Activated CD8-positive, alpha-beta memory T cell treated with anti-CD3 and anti-CD28 coated beads, Interleukin-2, amount 50 U/mL, for 24 hours (primary cell): ENCODE measurements around the gene PDAP1.
"Not testable (repeated sequence)": the region's sequence is repeated elsewhere in the genome, so short reads cannot be mapped to it uniquely, and the experiment has no call there.

Source experiments
- DNase-seq: peaks from one replicate; pipeline ENCODE4 v3.0.0-alpha.2; 2020; ENCODE audit errors: extremely low read depth

The PDAP1 gene

DNA sequence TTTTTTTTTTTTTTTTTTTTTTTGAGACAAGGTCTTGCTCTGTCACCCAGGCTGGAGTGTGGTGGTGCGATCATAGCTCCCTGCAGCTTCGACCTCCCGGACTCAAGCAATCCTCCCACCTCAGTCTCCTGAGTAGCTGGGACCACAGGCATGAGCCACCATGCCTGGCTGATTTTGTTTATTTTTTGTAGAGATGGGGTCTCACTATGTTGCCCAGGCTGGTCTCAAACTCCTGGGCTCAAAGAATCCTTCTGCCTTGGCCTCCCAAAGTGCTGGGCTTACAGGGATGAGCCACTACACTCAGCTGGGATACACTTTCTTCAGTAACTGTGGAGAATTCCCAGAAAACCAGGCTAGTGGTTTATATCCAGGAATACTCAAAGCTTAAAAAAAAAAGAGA, 57.8 kb downstream of the PDAP1 start:
- not testable (repeated sequence) for DNase-seq
